Measurements from ENCODE around the gene OTUD7B. TPM values are rescaled to one million over a fixed set of nuclear protein-coding genes. Genes with fewer than 3 reads are reported as not detected.
A peak's percentile ranks its signal among the peaks of the same experiment; 100 is the strongest.

The OTUD7B gene
- total RNA-seq, 1 donor from 2014 or later = 7.1 TPM

- Histone ChIP-seq H3K27ac (peak overlapping the region; percentile 69 to 84), H3K4me1 (peaks cover 0 to 11% of the 10 kb centered on the region in 2 donors), H3K36me3 (no peaks in the 10 kb centered on the region), H3K27me3 (no peaks in the 10 kb centered on the region), H3K4me3 (no peak overlapping the region), H3K9me3 (no peaks in the 10 kb centered on the region)
- intact Hi-C loops (cut with DNase I) = no loop called here
- TF ChIP-seq CTCF (IDR thresholded peaks at IDR 0.05) = no peak
- DNase-seq (ENCODE audit: low spot score in 2 of 2) = no peak
Measured at GRCh38 chr1:150021191-150021694, 10.7 kb upstream of the OTUD7B start.

DNA sequence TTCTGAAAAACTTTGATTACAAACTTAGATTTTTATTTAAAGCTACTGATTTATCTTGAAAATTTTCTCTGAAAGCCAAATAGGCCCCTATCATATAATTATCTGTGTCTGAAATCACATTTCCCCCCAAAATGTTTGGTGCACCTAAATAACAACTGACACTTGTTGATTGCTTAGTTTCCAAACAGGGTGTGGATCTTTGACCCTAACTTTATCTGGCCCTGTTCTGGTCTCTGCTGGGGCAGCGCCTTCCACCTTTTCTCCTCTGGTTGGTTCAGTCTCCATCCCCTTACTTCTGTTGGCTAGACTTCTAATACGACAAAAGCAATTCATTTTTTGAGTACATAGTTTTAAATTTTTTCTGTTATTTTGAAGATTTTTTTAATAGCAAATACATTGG is 10.2 kb upstream of the OTUD7B start:
- no peaks in the 10 kb centered on the region for H3K27me3 ChIP-seq
- DNase-seq (ENCODE audit: low spot score in 2 of 2) = no peak
- no peak overlapping the region for H3K4me3 ChIP-seq
- TF ChIP-seq CTCF (IDR thresholded peaks at IDR 0.05) = no peak
- H3K36me3 ChIP-seq = no peaks in the 10 kb centered on the region
- H3K9me3 ChIP-seq = no peaks in the 10 kb centered on the region
- intact Hi-C loops (cut with DNase I) = no loop called here
- H3K4me1 ChIP-seq = peaks cover 0 to 11% of the 10 kb centered on the region in 2 donors
- H3K27ac ChIP-seq = peak overlapping the region; percentile 69 to 84

DNA sequence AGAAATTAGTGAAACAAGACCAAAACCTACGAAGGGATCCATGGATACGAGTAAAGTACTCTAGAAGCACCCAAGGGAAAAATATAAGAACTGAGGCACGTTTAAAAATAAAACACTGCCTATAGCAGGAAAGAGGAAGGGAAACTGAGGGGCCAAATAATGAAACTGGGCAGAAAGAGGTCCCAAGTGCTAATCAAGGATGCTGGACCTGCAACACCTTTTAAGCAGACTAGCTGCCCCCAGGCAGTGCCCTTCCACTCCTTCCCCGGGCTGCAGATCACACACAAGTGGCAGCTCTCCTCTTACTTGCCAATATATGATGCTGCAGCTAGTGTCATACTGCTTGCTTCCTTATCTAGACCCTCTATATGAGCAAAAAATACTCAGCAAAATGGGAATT is 7.6 kb upstream of the OTUD7B start:
- H3K4me3 ChIP-seq = no peak overlapping the region
- no peak for TF ChIP-seq CTCF (IDR thresholded peaks at IDR 0.05)
- no peak for DNase-seq (ENCODE audit: low spot score in 2 of 2)
- no peaks in the 10 kb centered on the region for H3K36me3 ChIP-seq
- H3K4me1 ChIP-seq = peaks cover 0 to 11% of the 10 kb centered on the region in 2 donors
- H3K27ac ChIP-seq = no peak overlapping the region
- intact Hi-C loops (cut with DNase I) = no loop called here
- no peaks in the 10 kb centered on the region for H3K27me3 ChIP-seq
- no peaks in the 10 kb centered on the region for H3K9me3 ChIP-seq

DNA sequence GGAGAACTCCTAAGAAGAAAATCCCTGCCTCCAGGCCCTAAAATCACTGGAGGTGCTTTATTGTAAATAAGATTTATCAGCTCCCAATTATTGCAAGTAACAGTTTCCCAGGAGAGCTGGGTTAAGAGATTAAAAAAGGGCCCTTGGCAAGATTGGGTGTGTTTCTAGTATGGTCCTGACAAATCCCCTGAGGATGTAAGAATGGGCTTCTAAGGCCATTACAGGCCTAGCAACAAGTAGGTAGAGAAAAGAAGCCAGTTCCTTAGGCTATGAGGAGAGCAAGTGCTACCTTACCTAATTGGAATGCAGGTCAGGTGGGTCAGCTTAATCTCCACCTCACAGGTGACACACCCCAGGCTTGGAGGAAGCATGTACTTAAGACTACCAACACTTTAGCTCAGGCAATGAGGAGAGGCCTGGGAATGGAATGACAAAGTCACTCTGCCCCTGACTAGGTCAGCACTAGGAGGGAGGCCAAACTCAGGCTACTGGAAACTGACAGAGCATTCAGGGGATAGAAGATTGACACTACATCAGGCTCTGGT is 6.8 kb upstream of the OTUD7B start:
- TF ChIP-seq CTCF (IDR thresholded peaks at IDR 0.05) = no peak
- DNase-seq (ENCODE audit: low spot score in 2 of 2) = no peak
- Histone ChIP-seq H3K27ac (no peak overlapping the region), H3K4me1 (peaks cover 0 to 11% of the 10 kb centered on the region in 2 donors), H3K36me3 (no peaks in the 10 kb centered on the region), H3K4me3 (no peak overlapping the region), H3K9me3 (no peaks in the 10 kb centered on the region), H3K27me3 (no peaks in the 10 kb centered on the region)
- intact Hi-C loops (cut with DNase I) = no loop called here

GRCh38 chr1:150015651-150016131 is 5.2 kb upstream of the OTUD7B start:
- Histone ChIP-seq H3K4me3 (no peak overlapping the region), H3K36me3 (no peaks in the 10 kb centered on the region), H3K27me3 (no peaks in the 10 kb centered on the region), H3K27ac (no peak overlapping the region), H3K4me1 (peaks cover 0 to 2% of the 10 kb centered on the region in 2 donors), H3K9me3 (no peaks in the 10 kb centered on the region)
- intact Hi-C loops (cut with DNase I) = no loop called here
- DNase-seq (ENCODE audit: low spot score in 2 of 2) = no peak
- no peak for TF ChIP-seq CTCF (IDR thresholded peaks at IDR 0.05)
